ENCODE data around the gene POC5.

DNA sequence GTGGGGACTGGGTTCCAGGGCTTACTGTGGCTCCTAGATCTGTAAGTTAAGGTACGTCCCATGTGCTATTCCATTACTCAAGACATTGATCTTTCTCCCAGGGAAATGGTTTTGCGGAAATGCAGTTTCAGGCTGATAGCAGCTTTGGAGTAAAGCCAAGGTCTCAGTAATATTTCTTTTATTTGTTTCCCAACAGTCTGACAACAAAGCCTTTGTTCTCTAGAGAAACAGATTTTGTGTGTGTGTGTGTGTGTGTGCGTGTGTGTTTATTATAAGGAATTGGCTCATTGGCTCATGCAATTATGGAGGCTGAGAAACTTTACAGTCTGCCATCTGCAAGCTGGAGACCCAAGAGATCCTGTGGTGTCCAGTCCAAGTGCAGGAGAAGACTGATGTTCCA is 12.1 kb upstream of the POC5 start:
- TF ChIP-seq, protein P1, sequence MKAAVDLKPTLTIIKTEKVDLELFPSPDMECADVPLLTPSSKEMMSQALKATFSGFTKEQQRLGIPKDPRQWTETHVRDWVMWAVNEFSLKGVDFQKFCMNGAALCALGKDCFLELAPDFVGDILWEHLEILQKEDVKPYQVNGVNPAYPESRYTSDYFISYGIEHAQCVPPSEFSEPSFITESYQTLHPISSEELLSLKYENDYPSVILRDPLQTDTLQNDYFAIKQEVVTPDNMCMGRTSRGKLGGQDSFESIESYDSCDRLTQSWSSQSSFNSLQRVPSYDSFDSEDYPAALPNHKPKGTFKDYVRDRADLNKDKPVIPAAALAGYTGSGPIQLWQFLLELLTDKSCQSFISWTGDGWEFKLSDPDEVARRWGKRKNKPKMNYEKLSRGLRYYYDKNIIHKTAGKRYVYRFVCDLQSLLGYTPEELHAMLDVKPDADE (IDR thresholded peaks at IDR 0.05) = no peak
- TF ChIP-seq CTCF (conservative IDR thresholded peaks at IDR 0.05; ENCODE audit: low read depth in 2 of 2) (no peak), JUNB (IDR thresholded peaks at IDR 0.05; ENCODE audit: unreplicated experiment) (no peak)

Data from GM23338 (cell line).